ENCODE measurements around the gene AKAP6. TPM values are rescaled to one million over a fixed set of nuclear protein-coding genes. Genes with fewer than 3 reads are reported as not detected.

The AKAP6 gene
- total and polyA plus RNA-seq, 4 donors: 0.42 to 3.2 (median 1.7) TPM

DNA sequence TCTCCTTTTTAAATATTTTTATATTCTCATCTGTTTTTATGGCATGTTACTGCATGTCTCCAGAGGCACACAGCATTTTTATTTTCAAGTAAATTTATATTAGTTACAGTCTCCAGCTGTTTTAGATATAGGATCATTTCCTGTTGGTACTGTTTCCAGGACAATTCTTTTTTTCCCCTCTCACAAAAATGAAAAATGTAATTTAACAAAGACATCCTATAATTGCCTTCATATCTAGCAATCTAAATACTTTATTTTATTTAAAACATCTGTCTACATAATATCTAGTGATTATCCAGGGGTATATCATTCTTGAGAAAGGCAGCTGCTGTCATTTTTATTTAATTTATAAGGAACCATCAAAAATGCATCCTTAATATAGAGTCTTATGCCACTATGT lies 337.2 kb downstream of the AKAP6 start:
- no peak for TF ChIP-seq RAD21 (IDR thresholded peaks at IDR 0.05)
- no peak for TF ChIP-seq FOXA1 (IDR thresholded peaks at IDR 0.05)
- TF ChIP-seq JUND (IDR thresholded peaks at IDR 0.05): no peak
- TF ChIP-seq, protein P1, sequence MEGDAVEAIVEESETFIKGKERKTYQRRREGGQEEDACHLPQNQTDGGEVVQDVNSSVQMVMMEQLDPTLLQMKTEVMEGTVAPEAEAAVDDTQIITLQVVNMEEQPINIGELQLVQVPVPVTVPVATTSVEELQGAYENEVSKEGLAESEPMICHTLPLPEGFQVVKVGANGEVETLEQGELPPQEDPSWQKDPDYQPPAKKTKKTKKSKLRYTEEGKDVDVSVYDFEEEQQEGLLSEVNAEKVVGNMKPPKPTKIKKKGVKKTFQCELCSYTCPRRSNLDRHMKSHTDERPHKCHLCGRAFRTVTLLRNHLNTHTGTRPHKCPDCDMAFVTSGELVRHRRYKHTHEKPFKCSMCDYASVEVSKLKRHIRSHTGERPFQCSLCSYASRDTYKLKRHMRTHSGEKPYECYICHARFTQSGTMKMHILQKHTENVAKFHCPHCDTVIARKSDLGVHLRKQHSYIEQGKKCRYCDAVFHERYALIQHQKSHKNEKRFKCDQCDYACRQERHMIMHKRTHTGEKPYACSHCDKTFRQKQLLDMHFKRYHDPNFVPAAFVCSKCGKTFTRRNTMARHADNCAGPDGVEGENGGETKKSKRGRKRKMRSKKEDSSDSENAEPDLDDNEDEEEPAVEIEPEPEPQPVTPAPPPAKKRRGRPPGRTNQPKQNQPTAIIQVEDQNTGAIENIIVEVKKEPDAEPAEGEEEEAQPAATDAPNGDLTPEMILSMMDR (IDR thresholded peaks at IDR 0.05; ENCODE audit: low read depth, low read length, missing input control): no peak
- TF ChIP-seq ATF3 (IDR thresholded peaks at IDR 0.05): no peak
- DNase-seq (ENCODE audit: low spot score): no peak
- Histone ChIP-seq H3K9ac (ENCODE audit: low read depth in 1 of 2, low read length in 2 of 2) (no peak overlapping the region), H3K27ac (ENCODE audit: low read depth in 1 of 2, low read length in 2 of 2) (no peak overlapping the region), H3K9me3 (ENCODE audit: control insufficient read depth in 4 of 4, low read length in 3 of 4) (no peaks in the 10 kb centered on the region), H3K36me3 (ENCODE audit: control insufficient read depth in 4 of 4, insufficient read depth in 3 of 4, low read depth in 1 of 4, low read length in 3 of 4) (no peaks in the 10 kb centered on the region), H3K4me1 (ENCODE audit: control insufficient read depth in 4 of 4, insufficient read depth in 4 of 4, low read length in 3 of 4) (no peaks in the 10 kb centered on the region), H3K4me3 (ENCODE audit: low read depth in 1 of 3, low read length in 3 of 3) (no peak overlapping the region), H3K27me3 (ENCODE audit: control insufficient read depth in 4 of 4, insufficient read depth in 4 of 4, low read length in 3 of 4) (no peaks in the 10 kb centered on the region)

GRCh38 chr14:32667287-32667686 lies 338.2 kb downstream of the AKAP6 start:
- Histone ChIP-seq H3K9ac (ENCODE audit: low read depth in 1 of 2, low read length in 2 of 2) (no peak overlapping the region), H3K27me3 (ENCODE audit: control insufficient read depth in 4 of 4, insufficient read depth in 4 of 4, low read length in 3 of 4) (no peaks in the 10 kb centered on the region), H3K27ac (ENCODE audit: low read depth in 1 of 2, low read length in 2 of 2) (no peak overlapping the region), H3K9me3 (ENCODE audit: control insufficient read depth in 4 of 4, low read length in 3 of 4) (peaks cover 0 to 2% (median 0%) of the 10 kb centered on the region in 4 donors), H3K4me1 (ENCODE audit: control insufficient read depth in 4 of 4, insufficient read depth in 4 of 4, low read length in 3 of 4) (no peaks in the 10 kb centered on the region), H3K36me3 (ENCODE audit: control insufficient read depth in 4 of 4, insufficient read depth in 3 of 4, low read depth in 1 of 4, low read length in 3 of 4) (no peaks in the 10 kb centered on the region), H3K4me3 (ENCODE audit: low read depth in 1 of 3, low read length in 3 of 3) (no peak overlapping the region)
- no peak for DNase-seq (ENCODE audit: low spot score)
- 83% methylated on average over 2 of the region's 2 CpGs for WGBS
- TF ChIP-seq EGR1 (IDR thresholded peaks at IDR 0.05; ENCODE audit: low read depth in 2 of 2) (no peak), NR2F2 (IDR thresholded peaks at IDR 0.05) (no peak), HNF4A (conservative IDR thresholded peaks at IDR 0.05) (no peak), GABPA (IDR thresholded peaks at IDR 0.05 in 1 of 2, conservative IDR thresholded peaks at IDR 0.05 in 1 of 2) (no peak), YY1 (IDR thresholded peaks at IDR 0.05) (no peak), TAF1 (conservative IDR thresholded peaks at IDR 0.05) (no peak), FOXA2 (IDR thresholded peaks at IDR 0.05) (no peak), RXRA (IDR thresholded peaks at IDR 0.05) (no peak), RAD21 (IDR thresholded peaks at IDR 0.05) (no peak), FOXA1 (IDR thresholded peaks at IDR 0.05) (no peak), HNF4G (IDR thresholded peaks at IDR 0.05) (no peak), ZBTB33 (IDR thresholded peaks at IDR 0.05) (no peak), JUND (IDR thresholded peaks at IDR 0.05) (no peak), ATF3 (IDR thresholded peaks at IDR 0.05) (no peak), SP1 (IDR thresholded peaks at IDR 0.05) (no peak)
- TF ChIP-seq, protein P2, sequence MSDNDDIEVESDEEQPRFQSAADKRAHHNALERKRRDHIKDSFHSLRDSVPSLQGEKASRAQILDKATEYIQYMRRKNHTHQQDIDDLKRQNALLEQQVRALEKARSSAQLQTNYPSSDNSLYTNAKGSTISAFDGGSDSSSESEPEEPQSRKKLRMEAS (IDR thresholded peaks at IDR 0.05): no peak
- TF ChIP-seq, protein P3, sequence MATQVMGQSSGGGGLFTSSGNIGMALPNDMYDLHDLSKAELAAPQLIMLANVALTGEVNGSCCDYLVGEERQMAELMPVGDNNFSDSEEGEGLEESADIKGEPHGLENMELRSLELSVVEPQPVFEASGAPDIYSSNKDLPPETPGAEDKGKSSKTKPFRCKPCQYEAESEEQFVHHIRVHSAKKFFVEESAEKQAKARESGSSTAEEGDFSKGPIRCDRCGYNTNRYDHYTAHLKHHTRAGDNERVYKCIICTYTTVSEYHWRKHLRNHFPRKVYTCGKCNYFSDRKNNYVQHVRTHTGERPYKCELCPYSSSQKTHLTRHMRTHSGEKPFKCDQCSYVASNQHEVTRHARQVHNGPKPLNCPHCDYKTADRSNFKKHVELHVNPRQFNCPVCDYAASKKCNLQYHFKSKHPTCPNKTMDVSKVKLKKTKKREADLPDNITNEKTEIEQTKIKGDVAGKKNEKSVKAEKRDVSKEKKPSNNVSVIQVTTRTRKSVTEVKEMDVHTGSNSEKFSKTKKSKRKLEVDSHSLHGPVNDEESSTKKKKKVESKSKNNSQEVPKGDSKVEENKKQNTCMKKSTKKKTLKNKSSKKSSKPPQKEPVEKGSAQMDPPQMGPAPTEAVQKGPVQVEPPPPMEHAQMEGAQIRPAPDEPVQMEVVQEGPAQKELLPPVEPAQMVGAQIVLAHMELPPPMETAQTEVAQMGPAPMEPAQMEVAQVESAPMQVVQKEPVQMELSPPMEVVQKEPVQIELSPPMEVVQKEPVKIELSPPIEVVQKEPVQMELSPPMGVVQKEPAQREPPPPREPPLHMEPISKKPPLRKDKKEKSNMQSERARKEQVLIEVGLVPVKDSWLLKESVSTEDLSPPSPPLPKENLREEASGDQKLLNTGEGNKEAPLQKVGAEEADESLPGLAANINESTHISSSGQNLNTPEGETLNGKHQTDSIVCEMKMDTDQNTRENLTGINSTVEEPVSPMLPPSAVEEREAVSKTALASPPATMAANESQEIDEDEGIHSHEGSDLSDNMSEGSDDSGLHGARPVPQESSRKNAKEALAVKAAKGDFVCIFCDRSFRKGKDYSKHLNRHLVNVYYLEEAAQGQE (IDR thresholded peaks at IDR 0.05): no peak
- TF ChIP-seq, protein P1 (IDR thresholded peaks at IDR 0.05; ENCODE audit: low read depth, low read length, missing input control): no peak
